Bronchial epithelial cell (primary cell): ENCODE data around the gene SPTLC3. TPM values are rescaled to one million over a fixed set of nuclear protein-coding genes. Genes with fewer than 3 reads are reported as not detected.

ENCODE experiments used
- DNase-seq: peaks from one replicate; pipeline ENCODE4 v3.0.0-alpha.2; 2010; ENCODE audit warnings: low read depth
- FAIRE-seq: peaks from 2 replicates; lab custom pipeline; 2011; peaks lifted over from hg19 to GRCh38; lab: Jason Lieb, UNC
- H3K27me3 ChIP-seq: 2 replicates; pipeline ENCODE4 v1.5.1; 2011; ENCODE audit warnings: low read length; ENCODE audit not compliant: control insufficient read depth, insufficient read depth
- H3K36me3 ChIP-seq: 2 replicates; pipeline ENCODE4 v1.5.1; 2011; ENCODE audit warnings: low read length; ENCODE audit not compliant: control insufficient read depth, insufficient read depth
- H3K4me3 ChIP-seq: 2 replicates; pipeline ENCODE4 v1.5.1; 2011; ENCODE audit warnings: mild to moderate bottlenecking, low read depth, low read length, control low read depth
- total RNA-seq: library from RNA; depleted of rRNA; stranded (reverse); fragments of >200 nt; gene quantifications from 2 replicates; pipeline ENCODE4 v1.2.1, GENCODE V29; 2014
- TF ChIP-seq, protein P1 (sequence below): IDR thresholded peaks from 2 replicates; pipeline ENCODE4 v1.5.1; 2011; ENCODE audit warnings: mild to moderate bottlenecking, moderate library complexity, low read length, control low read depth, inconsistent platforms; ENCODE audit not compliant: insufficient read depth, severe bottlenecking

The SPTLC3 gene
- total RNA-seq, 1 donor from 2014 or later: 2.4 TPM

GRCh38 chr20:13121840-13122515 is 113.2 kb downstream of the SPTLC3 start:
- Histone ChIP-seq H3K27me3 (no peaks in the 10 kb centered on the region), H3K36me3 (no peaks in the 10 kb centered on the region), H3K4me3 (no peak overlapping the region)
- FAIRE-seq (no peak), DNase-seq (no peak)
- TF ChIP-seq, protein P1, sequence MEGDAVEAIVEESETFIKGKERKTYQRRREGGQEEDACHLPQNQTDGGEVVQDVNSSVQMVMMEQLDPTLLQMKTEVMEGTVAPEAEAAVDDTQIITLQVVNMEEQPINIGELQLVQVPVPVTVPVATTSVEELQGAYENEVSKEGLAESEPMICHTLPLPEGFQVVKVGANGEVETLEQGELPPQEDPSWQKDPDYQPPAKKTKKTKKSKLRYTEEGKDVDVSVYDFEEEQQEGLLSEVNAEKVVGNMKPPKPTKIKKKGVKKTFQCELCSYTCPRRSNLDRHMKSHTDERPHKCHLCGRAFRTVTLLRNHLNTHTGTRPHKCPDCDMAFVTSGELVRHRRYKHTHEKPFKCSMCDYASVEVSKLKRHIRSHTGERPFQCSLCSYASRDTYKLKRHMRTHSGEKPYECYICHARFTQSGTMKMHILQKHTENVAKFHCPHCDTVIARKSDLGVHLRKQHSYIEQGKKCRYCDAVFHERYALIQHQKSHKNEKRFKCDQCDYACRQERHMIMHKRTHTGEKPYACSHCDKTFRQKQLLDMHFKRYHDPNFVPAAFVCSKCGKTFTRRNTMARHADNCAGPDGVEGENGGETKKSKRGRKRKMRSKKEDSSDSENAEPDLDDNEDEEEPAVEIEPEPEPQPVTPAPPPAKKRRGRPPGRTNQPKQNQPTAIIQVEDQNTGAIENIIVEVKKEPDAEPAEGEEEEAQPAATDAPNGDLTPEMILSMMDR: no peak

DNA sequence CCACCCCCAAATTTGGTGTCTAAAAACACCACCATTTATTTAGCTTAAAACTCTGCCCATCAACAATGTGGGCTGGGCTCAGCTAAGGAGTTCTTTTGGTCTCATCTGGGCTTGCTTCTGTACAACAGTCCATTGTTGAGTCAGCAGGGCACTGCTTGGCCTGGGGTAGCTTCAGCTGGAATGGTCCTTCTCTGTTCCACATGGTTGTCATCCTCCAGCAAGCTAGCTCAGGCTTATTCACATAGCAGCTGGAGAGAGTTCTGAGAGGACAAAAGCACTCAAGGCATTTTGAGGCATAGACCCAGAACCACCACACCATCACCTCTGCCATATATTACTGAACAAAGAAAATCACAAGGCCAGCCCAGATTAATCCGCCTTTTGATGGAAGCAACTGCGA is 116.7 kb downstream of the SPTLC3 start:
- TF ChIP-seq, protein P1: no peak
- DNase-seq (no peak), FAIRE-seq (peak; percentile 73)
- H3K4me3 ChIP-seq: no peak overlapping the region
- no peaks in the 10 kb centered on the region for H3K27me3 ChIP-seq
- H3K36me3 ChIP-seq: no peaks in the 10 kb centered on the region

GRCh38 chr20:13128173-13128572 is 119.4 kb downstream of the SPTLC3 start:
- Histone ChIP-seq H3K4me3 (no peak overlapping the region), H3K27me3 (no peaks in the 10 kb centered on the region), H3K36me3 (no peaks in the 10 kb centered on the region)
- FAIRE-seq: no peak
- DNase-seq: no peak
- TF ChIP-seq, protein P1: no peak

- TF ChIP-seq, protein P1: no peak
- no peak for DNase-seq
- no peak overlapping the region for H3K4me3 ChIP-seq
- H3K36me3 ChIP-seq: no peaks in the 10 kb centered on the region
- FAIRE-seq: no peak
- H3K27me3 ChIP-seq: no peaks in the 10 kb centered on the region
These were observed 121.4 kb downstream of the SPTLC3 start for GRCh38 chr20:13130061-13130706.

DNA sequence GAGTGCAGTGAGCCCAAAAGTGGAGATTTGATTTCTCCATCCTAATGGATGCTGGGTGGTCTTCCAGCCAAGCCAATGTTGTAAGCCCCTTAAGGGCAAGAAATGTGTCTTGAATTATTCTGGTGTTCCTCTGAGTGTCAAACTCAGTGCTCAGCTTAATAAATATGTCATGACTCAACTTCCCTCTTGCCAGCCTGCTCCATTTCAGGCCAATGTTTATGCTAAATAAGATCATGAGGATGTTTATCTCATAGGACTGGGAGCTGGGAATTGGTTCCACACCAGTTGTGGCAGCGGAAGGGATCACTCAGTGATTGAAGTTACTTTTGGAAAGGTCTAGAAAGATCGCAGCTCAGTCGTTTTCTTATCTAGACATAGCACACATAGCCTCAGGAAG is 121.9 kb downstream of the SPTLC3 start:
- H3K36me3 ChIP-seq: no peaks in the 10 kb centered on the region
- no peak overlapping the region for H3K4me3 ChIP-seq
- FAIRE-seq (no peak), DNase-seq (no peak)
- TF ChIP-seq, protein P1: no peak
- no peaks in the 10 kb centered on the region for H3K27me3 ChIP-seq

DNA sequence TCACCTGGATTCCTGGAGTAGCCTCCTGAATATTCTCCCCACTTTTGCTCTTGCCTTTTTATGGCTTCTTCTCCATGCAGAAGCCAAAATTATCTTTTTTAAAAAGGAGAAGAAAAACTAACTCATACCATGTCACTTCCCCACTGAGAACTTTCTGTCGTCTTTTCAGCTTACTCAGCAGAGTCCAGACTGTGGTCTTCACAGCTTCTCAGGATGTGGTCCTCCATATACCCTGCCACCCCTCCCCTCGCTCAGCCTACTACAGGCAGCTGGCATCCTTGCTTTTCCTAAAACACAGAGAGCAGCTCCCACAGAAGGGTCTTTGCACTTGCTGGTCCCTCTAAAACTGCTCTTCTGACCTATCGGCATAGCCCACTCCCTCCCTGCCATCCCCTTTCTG is 122.9 kb downstream of the SPTLC3 start:
- Histone ChIP-seq H3K36me3 (no peaks in the 10 kb centered on the region), H3K4me3 (no peak overlapping the region), H3K27me3 (no peaks in the 10 kb centered on the region)
- no peak for DNase-seq
- TF ChIP-seq, protein P1: no peak
- no peak for FAIRE-seq
